Measurements from ENCODE around the gene BCAN.
"Not testable (repeated sequence)": the region's sequence is repeated elsewhere in the genome, so short reads cannot be mapped to it uniquely, and the experiment has no call there.

BCAN gene, protein sequence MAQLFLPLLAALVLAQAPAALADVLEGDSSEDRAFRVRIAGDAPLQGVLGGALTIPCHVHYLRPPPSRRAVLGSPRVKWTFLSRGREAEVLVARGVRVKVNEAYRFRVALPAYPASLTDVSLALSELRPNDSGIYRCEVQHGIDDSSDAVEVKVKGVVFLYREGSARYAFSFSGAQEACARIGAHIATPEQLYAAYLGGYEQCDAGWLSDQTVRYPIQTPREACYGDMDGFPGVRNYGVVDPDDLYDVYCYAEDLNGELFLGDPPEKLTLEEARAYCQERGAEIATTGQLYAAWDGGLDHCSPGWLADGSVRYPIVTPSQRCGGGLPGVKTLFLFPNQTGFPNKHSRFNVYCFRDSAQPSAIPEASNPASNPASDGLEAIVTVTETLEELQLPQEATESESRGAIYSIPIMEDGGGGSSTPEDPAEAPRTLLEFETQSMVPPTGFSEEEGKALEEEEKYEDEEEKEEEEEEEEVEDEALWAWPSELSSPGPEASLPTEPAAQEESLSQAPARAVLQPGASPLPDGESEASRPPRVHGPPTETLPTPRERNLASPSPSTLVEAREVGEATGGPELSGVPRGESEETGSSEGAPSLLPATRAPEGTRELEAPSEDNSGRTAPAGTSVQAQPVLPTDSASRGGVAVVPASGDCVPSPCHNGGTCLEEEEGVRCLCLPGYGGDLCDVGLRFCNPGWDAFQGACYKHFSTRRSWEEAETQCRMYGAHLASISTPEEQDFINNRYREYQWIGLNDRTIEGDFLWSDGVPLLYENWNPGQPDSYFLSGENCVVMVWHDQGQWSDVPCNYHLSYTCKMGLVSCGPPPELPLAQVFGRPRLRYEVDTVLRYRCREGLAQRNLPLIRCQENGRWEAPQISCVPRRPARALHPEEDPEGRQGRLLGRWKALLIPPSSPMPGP
- total RNA-seq = 0 reads per million in 2 donors

- DNase-seq = no peak
Observed at GRCh38 chr1:156641761-156642264, at the start of gene BCAN. Gene BCAN, plus strand, starts transcription at chr1:156642117. Its CDS starts 3,938 bp downstream, at chr1:156646055.

GRCh38 chr1:156592158-156592909 lies 49.6 kb upstream of the BCAN start:
- no peak for DNase-seq

GRCh38 chr1:156592910-156593660 lies 48.8 kb upstream of the BCAN start:
- no peak for DNase-seq

DNA sequence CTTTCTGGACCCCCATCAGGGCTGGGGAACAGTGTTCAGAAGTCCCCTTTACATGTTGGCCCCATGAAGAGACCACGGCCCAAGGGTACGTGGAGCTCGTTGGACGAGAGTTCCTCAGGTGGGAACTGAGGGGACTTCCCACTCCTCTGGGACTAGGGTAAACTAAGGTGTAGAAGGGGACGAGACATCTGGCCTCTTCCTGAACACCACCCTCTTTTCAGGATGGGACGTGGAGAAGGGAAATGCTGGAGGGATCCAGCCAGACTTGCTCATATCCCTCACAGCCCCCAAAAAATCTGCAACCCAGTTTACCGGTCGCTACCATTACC lies 48.3 kb upstream of the BCAN start:
- no peak for DNase-seq

DNA sequence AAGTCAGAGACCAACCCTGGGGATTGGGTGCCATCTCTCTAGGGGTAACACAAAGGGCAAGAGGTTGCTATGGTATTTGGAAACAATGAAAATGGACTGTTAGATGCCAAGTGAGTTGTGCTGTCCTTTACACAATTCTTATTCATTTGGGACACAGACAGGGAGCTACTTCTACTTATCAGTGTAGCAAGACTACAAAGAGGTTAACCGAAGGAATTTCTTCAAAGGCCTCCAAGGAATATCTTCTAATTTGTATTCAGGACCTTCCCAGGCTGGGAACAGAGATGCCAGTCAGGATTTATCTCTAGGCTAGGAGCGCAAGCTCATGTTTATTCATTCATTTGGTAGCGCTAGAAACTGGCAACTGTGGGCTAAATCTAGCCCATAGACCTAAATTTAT lies 47.7 kb upstream of the BCAN start:
- DNase-seq = no peak

DNA sequence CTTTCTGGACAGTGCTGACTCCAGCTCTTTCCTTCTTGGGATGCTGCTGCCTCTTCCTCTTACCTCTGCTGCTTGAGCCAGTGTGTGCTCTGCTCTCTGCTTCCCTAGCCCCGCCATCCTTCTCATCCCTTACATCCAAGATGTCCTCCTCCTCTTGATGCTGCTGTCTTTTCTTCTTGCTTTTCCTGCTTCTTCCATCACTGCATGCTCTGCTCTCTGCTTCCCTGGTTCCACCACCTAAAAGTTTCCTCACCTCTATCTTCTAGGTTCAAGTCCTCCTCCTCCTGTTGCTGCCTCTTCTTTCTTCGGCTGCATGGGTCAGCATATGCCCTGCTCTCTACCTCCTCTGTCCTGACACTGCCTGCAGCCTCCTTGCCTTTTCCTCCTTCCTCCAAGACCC lies 46.9 kb upstream of the BCAN start:
- DNase-seq = no peak

DNA sequence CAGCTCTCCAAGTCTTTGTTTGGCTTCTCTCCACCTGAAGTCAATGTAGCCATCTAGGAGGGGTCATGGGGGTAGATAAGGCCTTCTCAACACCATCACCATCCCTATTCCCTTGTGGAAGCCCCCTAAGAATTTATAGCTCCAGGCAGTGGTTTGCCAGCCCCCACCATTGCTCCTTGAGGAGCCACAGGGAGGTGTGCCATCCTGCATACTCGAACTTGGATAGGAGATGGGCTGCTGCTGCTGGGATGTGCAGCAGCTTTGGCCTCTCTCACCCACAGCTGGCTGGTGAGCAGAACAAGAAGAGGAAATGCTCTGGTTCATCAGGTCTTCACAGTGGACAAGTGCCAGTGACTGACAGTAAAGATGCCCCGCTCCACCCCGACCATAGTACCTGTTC lies 45.5 kb upstream of the BCAN start:
- no peak for DNase-seq

- DNase-seq = no peak
Observed at GRCh38 chr1:156598125-156598524, 43.8 kb upstream of the BCAN start.

GRCh38 chr1:156598731-156599432 lies 43.0 kb upstream of the BCAN start:
- no peak for DNase-seq

DNA sequence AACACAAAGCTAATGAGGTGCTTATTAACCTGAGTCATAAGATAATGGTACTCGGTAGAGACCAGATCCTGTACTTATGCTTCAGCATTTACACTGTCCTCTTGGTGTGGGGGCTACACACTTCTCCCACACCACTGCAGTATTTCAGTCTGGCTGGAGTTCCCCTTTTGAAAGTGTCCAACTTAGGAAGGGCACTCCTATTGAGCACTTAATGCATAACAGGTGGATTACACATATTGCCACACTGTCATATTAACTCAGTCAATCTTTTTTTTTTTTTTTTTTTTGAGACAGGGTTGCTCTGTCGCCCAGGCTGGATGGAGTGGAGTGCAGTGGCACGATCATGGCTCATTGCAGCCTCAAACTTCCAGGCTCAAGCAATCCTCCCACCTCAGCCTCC lies 42.1 kb upstream of the BCAN start:
- peak in 1 of 5 experiments; percentile 57 for DNase-seq

DNA sequence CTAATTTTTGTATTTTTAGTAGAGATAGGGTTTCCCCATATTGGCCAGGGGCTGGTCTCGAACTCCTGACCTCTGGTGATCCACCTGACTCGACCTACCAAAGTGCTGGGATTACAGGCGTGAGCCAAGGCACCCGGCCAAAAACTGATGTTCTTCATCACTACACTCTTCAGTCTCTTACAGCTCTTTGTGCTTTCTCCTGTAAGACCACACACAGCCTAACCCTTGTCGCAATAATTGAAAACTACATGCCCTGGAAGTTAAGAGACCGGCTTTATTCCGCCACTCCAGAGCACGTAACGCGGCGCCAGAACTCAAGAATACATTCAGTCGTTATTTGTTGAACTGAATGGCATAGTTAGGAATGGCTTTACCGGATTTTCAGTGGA lies 41.2 kb upstream of the BCAN start:
- no peak for DNase-seq

DNA sequence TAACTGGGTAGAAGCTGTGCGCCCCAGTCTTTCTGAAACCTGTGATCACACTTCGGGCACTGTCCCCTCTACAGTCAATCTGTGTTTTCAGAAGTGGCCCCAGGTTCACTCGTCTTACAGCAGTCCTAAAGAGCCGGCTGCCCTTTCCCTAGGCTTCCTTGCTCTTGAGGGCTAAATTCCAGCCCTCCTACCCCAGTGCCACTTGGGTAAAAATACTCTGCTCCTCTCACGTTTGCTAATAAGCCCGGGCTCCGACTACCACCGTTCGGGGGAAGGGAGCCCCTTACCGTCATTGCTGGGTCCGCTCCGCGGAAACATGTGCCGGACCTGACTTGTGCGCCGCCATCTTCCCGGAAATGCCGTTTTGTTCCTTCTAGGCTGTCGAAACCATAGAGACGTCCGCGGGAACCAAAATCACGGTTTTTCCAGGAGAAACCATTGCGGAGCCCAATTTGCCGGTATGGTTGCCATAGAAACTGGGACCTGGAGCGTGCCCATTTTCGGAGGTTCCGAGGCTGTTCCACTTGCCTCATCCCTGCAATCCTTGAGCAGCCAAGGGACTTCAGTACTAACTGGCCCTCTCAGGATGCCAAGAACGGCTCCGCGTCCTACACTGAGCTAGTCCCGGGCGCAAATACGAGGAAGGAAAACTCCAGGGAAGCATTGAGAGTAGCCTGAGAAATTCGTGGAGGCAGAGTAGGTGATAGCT lies 40.6 kb upstream of the BCAN start, which contains the start of gene GPATCH4:
TSS of gene GPATCH4 (minus strand) at position 358 of the 709 bp plus-strand sequence.
- DNase-seq = peak; percentile 30 to 87 (median 62)

- DNase-seq = no peak
Observed at GRCh38 chr1:156601892-156602291, 40.0 kb upstream of the BCAN start.

DNA sequence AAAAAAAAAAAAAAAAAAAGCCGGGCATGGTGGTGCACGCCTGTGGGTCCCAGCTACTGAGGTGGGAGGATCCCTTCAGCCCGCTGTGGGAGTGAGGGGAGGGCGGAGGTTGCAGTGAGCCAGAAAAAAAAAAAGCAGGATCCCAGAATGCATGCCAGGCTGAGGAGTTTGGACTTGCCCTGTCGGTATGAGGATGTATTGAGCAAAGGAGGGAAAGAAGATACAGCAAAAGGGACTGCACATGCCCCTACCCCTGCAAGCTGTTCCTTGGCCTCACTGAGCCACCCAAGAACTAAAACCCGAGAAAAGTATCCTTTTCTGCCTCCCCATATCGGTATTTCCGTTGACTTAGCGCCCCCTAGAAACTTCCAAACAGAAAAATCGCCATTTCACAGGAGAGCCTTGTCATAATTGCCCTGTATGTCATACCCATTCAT lies 39.3 kb upstream of the BCAN start:
- DNase-seq = no peak

DNA sequence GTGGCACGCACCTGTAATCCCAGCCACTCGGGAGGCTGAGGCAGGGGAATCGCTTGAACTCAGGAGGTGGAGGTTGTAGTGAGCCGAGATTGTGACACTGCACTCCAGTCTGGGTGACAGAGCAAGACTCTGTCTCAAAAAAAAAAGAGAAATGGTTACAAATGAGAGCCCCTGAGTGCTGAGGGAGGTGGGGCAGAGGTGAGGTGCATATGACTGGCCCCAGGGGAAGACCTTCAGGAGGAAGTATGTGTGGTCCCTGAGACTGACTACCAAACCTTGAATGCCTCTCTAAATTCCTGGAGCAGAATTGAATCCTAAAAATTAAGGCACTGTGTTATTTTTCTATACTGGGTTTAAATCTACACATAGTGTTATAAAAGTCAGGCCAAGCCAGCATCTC lies 34.6 kb upstream of the BCAN start:
- DNase-seq = not testable (repeated sequence)

GRCh38 chr1:156608036-156608674 lies 33.8 kb upstream of the BCAN start:
- DNase-seq = peak in 3 of 5 experiments; percentile 39 to 81 (median 44)

GRCh38 chr1:156608981-156609380 lies 32.9 kb upstream of the BCAN start:
- DNase-seq = peak in 3 of 5 experiments; percentile 43 to 62 (median 45)

GRCh38 chr1:156610072-156610471 lies 31.8 kb upstream of the BCAN start:
- not testable (repeated sequence) for DNase-seq

GRCh38 chr1:156612666-156613065 lies 29.3 kb upstream of the BCAN start:
- no peak for DNase-seq

DNA sequence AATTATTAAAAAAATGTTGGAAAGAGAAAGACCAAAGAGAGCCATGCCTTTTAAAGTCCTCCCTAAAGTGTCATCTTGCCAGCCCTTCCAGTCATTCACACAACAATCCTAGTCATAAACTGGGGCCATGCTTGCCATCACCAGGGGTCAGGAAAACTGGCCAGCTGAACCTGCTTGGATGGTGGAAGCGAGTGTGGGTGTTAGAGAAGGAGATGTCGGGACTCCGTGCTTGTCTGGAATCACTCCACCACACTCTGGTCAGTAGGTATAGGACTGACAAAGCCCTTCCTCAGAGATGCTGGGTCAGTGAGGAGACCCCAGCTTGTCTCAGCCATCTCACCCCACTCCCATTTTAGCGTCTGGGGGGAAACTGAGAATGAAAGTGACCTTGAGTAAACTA lies 26.0 kb upstream of the BCAN start:
- no peak for DNase-seq
